K562 (cell line): ENCODE measurements around the gene HMGXB3. TPM values are rescaled to one million over a fixed set of nuclear protein-coding genes. Genes with fewer than 3 reads are reported as not detected.

Source experiments
- ATAC-seq: fragments of 200-7000 bp; cut with Tn5 transposase; 3 replicates; pipeline ENCODE4 v1.9.1; 2020; ENCODE audit warnings: moderate library complexity
- BruUV-seq: library from RNA; stranded (reverse); fragments of 400-500 nt; replicated peaks from 2 replicates; lab custom pipeline; 2021; lab: Mats Ljungman, UMichigan
- CTCF ChIA-PET: fragments of 300-600 bp; formaldehyde crosslinking; extraction: SDS; loops from one replicate; lab custom pipeline; 2021; ENCODE audit warnings: low intra/inter-chr PET ratio; lab: Yijun Ruan, JAX
- POLR2A ChIA-PET: fragments of 300-600, 350-650 bp; sonication (Branson Sonifier 250); formaldehyde crosslinking; extraction: SDS; loops from one replicate; lab custom pipeline; 2021; ENCODE audit warnings: antibody characterized with exemption, inconsistent platforms; lab: Yijun Ruan, JAX
- DNase-seq, 4 experiments: peaks; one replicate each; pipeline versions ENCODE4 v3.0.0 to v3.0.0-alpha.2; 2011 to 2018; ENCODE audit warnings: low spot score in 3 of 4, mixed read lengths in 3 of 4; ENCODE audit errors: extremely low read depth in 1 of 4
- FAIRE-seq: peaks from 2 replicates; lab custom pipeline; 2011; peaks lifted over from hg19 to GRCh38; lab: Jason Lieb, UNC
- H2AFZ ChIP-seq: 2 replicates; pipeline ENCODE4 v1.6.0; 2011; ENCODE audit warnings: low read depth, low read length, control low read depth, inconsistent platforms
- H3K27ac ChIP-seq: fragments of 200-600 bp; 3 replicates; pipeline ENCODE4 v1.8.0; 2011; ENCODE audit warnings: low read depth, mild to moderate bottlenecking, control low read depth, inconsistent platforms, low read length, moderate library complexity, mixed read lengths; ENCODE audit errors: extremely low read depth
- H3K27me3 ChIP-seq, 2 experiments: fragments of 300-600 bp in 1 of 2; 2 replicates in 1 of 2; 3 replicates in 1 of 2; pipeline versions ENCODE4 v1.6.0 to v1.8.0; 2011; ENCODE audit warnings: inconsistent platforms in 2 of 2, low read length in 2 of 2, mild to moderate bottlenecking in 1 of 2, mixed read lengths in 1 of 2, moderate library complexity in 1 of 2; ENCODE audit not compliant: control insufficient read depth in 2 of 2, insufficient read depth in 2 of 2
- H3K36me3 ChIP-seq: fragments of 300-600 bp; 3 replicates; pipeline ENCODE4 v1.8.0; 2011; ENCODE audit warnings: mild to moderate bottlenecking, low read length, inconsistent platforms; ENCODE audit not compliant: control insufficient read depth, insufficient read depth
- H3K4me1 ChIP-seq, 2 experiments: fragments of 200-600 bp in 1 of 2; replicated peaks in 1 of 2; 2 replicates in 1 of 2; 3 replicates in 1 of 2; pipeline versions ENCODE4 v1.5.1 to v1.8.0; 2011; ENCODE audit warnings: inconsistent platforms in 2 of 2, low read length in 2 of 2, mild to moderate bottlenecking in 1 of 2, mixed read lengths in 1 of 2, moderate library complexity in 1 of 2; ENCODE audit not compliant: control insufficient read depth in 2 of 2, insufficient read depth in 2 of 2
- H3K4me2 ChIP-seq: 2 replicates; pipeline ENCODE4 v1.6.1; 2011; ENCODE audit warnings: low read length, control low read depth, inconsistent platforms, mixed read lengths; ENCODE audit not compliant: insufficient read depth
- H3K4me3 ChIP-seq: fragments of 200-600 bp; sonication (generic), shearing (Covaris generic); 2 replicates; pipeline ENCODE4 v1.5.1; 2016; ENCODE audit warnings: control low read depth, inconsistent platforms
- H3K79me2 ChIP-seq: fragments of 200-600 bp; 3 replicates; pipeline ENCODE4 v1.8.0; 2011; ENCODE audit warnings: low read length, inconsistent platforms; ENCODE audit not compliant: control insufficient read depth, insufficient read depth
- H3K9ac ChIP-seq, 2 experiments: 2 replicates each; pipeline versions ENCODE4 v1.6.0 to v1.6.1; 2011; ENCODE audit warnings: low read depth in 2 of 2, low read length in 2 of 2, control low read depth in 1 of 2, inconsistent platforms in 1 of 2, mild to moderate bottlenecking in 1 of 2, mixed read lengths in 1 of 2; ENCODE audit not compliant: insufficient read depth in 1 of 2
- H3K9me1 ChIP-seq: one replicate; pipeline ENCODE4 v1.6.0; 2011; ENCODE audit warnings: inconsistent platforms, mild to moderate bottlenecking, low read length, moderate library complexity; ENCODE audit not compliant: control insufficient read depth, insufficient read depth
- H3K9me3 ChIP-seq: replicated peaks from 2 replicates; pipeline ENCODE4 v1.5.1; 2011; ENCODE audit warnings: low read depth, low read length, inconsistent platforms; ENCODE audit not compliant: control insufficient read depth, insufficient read depth
- H4K20me1 ChIP-seq: replicated peaks from 2 replicates; pipeline ENCODE4 v1.6.1; 2011; ENCODE audit warnings: low read length, inconsistent platforms, mixed read lengths; ENCODE audit not compliant: control insufficient read depth, insufficient read depth
- ESRRB ChIP-seq: fragments of 250-450 bp; sonication (Bioruptor Pico); IDR thresholded peaks from 2 replicates; pipeline ENCODE4 v1.5.0; 2020; ENCODE audit warnings: mild to moderate bottlenecking, moderate library complexity, borderline replicate concordance
- EZH2 ChIP-seq: IDR thresholded peaks from 2 replicates; pipeline ENCODE4 v1.6.1; 2012; ENCODE audit warnings: low read depth, mild to moderate bottlenecking, inconsistent platforms, low read length, borderline replicate concordance
- GABPB1 ChIP-seq: sonication (generic); formaldehyde crosslinking; IDR thresholded peaks from 2 replicates; pipeline ENCODE4 v1.8.0; 2022; ENCODE audit warnings: mild to moderate bottlenecking, missing genetic modification reagents
- JUNB ChIP-seq: fragments of 450-650 bp; formaldehyde crosslinking; conservative IDR thresholded peaks from 2 replicates; pipeline ENCODE4 v1.4.0; 2020; ENCODE audit warnings: mild to moderate bottlenecking
- LCOR ChIP-seq: sonication (generic); formaldehyde crosslinking; IDR thresholded peaks from 2 replicates; pipeline ENCODE4 v1.8.0; 2022; ENCODE audit warnings: mild to moderate bottlenecking, missing genetic modification reagents
- MTA1 ChIP-seq: fragments of 450-650 bp; IDR thresholded peaks from 2 replicates; pipeline ENCODE4 v1.6.1; 2017; ENCODE audit warnings: borderline replicate concordance
- MXI1 ChIP-seq: IDR thresholded peaks from 2 replicates; pipeline ENCODE4 v1.6.1; 2011; ENCODE audit warnings: low read depth, mild to moderate bottlenecking, improper control_type of control experiment, low read length
- NR3C1 ChIP-seq: sonication (generic); formaldehyde crosslinking; IDR thresholded peaks from 2 replicates; pipeline ENCODE4 v1.8.1; 2022; ENCODE audit warnings: missing genetic modification reagents
- PPARD ChIP-seq: fragments of 250-450 bp; sonication (Bioruptor Pico); IDR thresholded peaks from 2 replicates; pipeline ENCODE4 v1.8.0; 2022; ENCODE audit warnings: inconsistent platforms, mild to moderate bottlenecking, moderate library complexity
- YY1 ChIP-seq, 3 experiments: IDR thresholded peaks; 2 replicates each; pipeline ENCODE4 v1.6.1; 2011; ENCODE audit warnings: low read length in 2 of 3, mild to moderate bottlenecking in 2 of 3, moderate library complexity in 2 of 3, borderline replicate concordance in 1 of 3, control low read depth in 1 of 3, low read depth in 1 of 3; ENCODE audit not compliant: insufficient read depth in 3 of 3, insufficient replicate concordance in 2 of 3, control insufficient read depth in 1 of 3, insufficient read length in 1 of 3; ENCODE audit errors: extremely low read depth in 1 of 3
- ZHX1 ChIP-seq: fragments of 150-350 bp; conservative IDR thresholded peaks from 2 replicates; pipeline ENCODE4 v1.6.1; 2014; ENCODE audit warnings: low read length
- ZNF76 ChIP-seq: fragments of 250-450 bp; sonication (Bioruptor Pico); IDR thresholded peaks from 2 replicates; pipeline ENCODE4 v1.4.0; 2020; ENCODE audit warnings: mild to moderate bottlenecking, moderate library complexity, borderline replicate concordance
- ZNF766 ChIP-seq: fragments of 200-800 bp; sonication (Bioruptor generic); conservative IDR thresholded peaks from 2 replicates; pipeline ENCODE4 v1.6.1; 2016; ENCODE audit warnings: missing genetic modification characterization, missing compliant biosample characterization
- ZNF830 ChIP-seq: fragments of 250-450 bp; sonication (Bioruptor Pico); IDR thresholded peaks from 2 replicates; pipeline ENCODE4 v1.5.0; 2021; ENCODE audit warnings: mild to moderate bottlenecking
- WGBS: fragments of 100-300 bp; shearing (Covaris generic); methylation state at CpG from one replicate; pipeline ENCODE4 v1.1.6; 2016; ENCODE audit warnings: low coverage, mixed read lengths; ENCODE audit not compliant: insufficient coverage; ENCODE audit errors: missing lambda C conversion rate; 5-methylcytosine and 5-hydroxymethylcytosine counted together
- in situ Hi-C: fragments of 300-500 bp; cut with MboI; formaldehyde crosslinking; loops from 4 replicates; pipeline ENCODE4 v1.15.0; 2018; ENCODE audit warnings: inconsistent platforms, mixed read lengths
- intact Hi-C: fragments of 100-400 bp; cut with micrococcal nuclease; formaldehyde crosslinking; loops from 2 replicates; pipeline ENCODE4 v1.14.2; 2022
- polyA plus RNA-seq, 8 experiments: library from polyadenylated mRNA; depleted of rRNA in 4 of 8; stranded (reverse) in 5 of 8; unstranded in 3 of 8; fragments of >200 nt; fragmentation: Nextera tagmentation in 2 of 8; fragmentation: Illumina TruSeq in 1 of 8; extraction: Ambion mirVana in 2 of 8; extraction: Trizol in 1 of 8; gene quantifications; 2 replicates each; pipeline versions ENCODE4 v1.2.1 to v1.2.3, GENCODE V29; 2011 to 2014; ENCODE audit warnings: inconsistent platforms in 1 of 8, missing spikeins in 1 of 8
- total RNA-seq, 7 experiments: library from RNA; depleted of rRNA in 6 of 7; stranded (reverse); fragments of >200 nt in 6 of 7; fragmentation: Illumina TruSeq in 2 of 7; extraction: Trizol in 2 of 7; gene quantifications; 2 replicates each; pipeline versions ENCODE4 v1.2.1 to v1.2.3, GENCODE V29; 2011 to 2021; ENCODE audit warnings: low replicate concordance in 1 of 7
- TF ChIP-seq, protein P1 (sequence below): sonication (generic); formaldehyde crosslinking; IDR thresholded peaks from 2 replicates; pipeline ENCODE4 v1.8.0; 2022; ENCODE audit warnings: mild to moderate bottlenecking, missing genetic modification reagents
- TF ChIP-seq, protein P2 (sequence below): sonication (generic); formaldehyde crosslinking; IDR thresholded peaks from 2 replicates; pipeline ENCODE4 v1.8.0; 2022; ENCODE audit warnings: mild to moderate bottlenecking, missing genetic modification reagents

Gene HMGXB3
- total and polyA plus RNA-seq, 9 of the 15 experiments (the other 6 are each of a cell fraction or from before 2014, with no cell fraction given), result 1.8 to 44.1 (median 32.2) TPM

- H4K20me1 ChIP-seq, result no peaks in the 10 kb centered on the region
- ATAC-seq (no peak), FAIRE-seq (no peak), DNase-seq (no peak)
- H3K4me2 ChIP-seq, result no peak overlapping the region
- BruUV-seq, result no TSS peak
- CTCF ChIA-PET, result no interaction called here
- H3K9me3 ChIP-seq, result no peaks in the 10 kb centered on the region
- no peaks in the 10 kb centered on the region for H3K36me3 ChIP-seq
- H3K4me3 ChIP-seq, result no peak overlapping the region
- peaks cover 4 to 13% of the 10 kb centered on the region in 2 experiments; a peak in 4 of 5 replicates for H3K4me1 ChIP-seq
- POLR2A ChIA-PET, result interaction anchor here (1.4 kb wide), 1 partner anchor 20 kb away, joined by 4 read pairs; no protein-coding TSS in a partner anchor
- H2AFZ ChIP-seq, result no peak overlapping the region
- no peak overlapping the region for H3K9ac ChIP-seq
- intact Hi-C loops (no loop called here), in situ Hi-C loops (no loop called here)
- no peaks in the 10 kb centered on the region for H3K9me1 ChIP-seq
- H3K27ac ChIP-seq, result no peak overlapping the region
- WGBS, result 68% methylated on average over 6 of the region's 6 CpGs
- no peaks in the 10 kb centered on the region for H3K79me2 ChIP-seq
- H3K27me3 ChIP-seq, result no peaks in the 10 kb centered on the region
- TF ChIP-seq PPARD (CRISPR knock-in tag), result no peak
- no peak for TF ChIP-seq YY1 (IDR thresholded peaks at IDR 0.05; ENCODE audit: borderline replicate concordance in 1 of 3, control insufficient read depth in 1 of 3, extremely low read depth in 1 of 3, insufficient read depth in 3 of 3, insufficient read length in 1 of 3, insufficient replicate concordance in 2 of 3, low read depth in 1 of 3, low read length in 2 of 3)
- TF ChIP-seq NR3C1 (CRISPR knock-in tag), result no peak
- TF ChIP-seq MXI1, result no peak
- TF ChIP-seq LCOR (CRISPR knock-in tag), result no peak
- TF ChIP-seq, protein P1, sequence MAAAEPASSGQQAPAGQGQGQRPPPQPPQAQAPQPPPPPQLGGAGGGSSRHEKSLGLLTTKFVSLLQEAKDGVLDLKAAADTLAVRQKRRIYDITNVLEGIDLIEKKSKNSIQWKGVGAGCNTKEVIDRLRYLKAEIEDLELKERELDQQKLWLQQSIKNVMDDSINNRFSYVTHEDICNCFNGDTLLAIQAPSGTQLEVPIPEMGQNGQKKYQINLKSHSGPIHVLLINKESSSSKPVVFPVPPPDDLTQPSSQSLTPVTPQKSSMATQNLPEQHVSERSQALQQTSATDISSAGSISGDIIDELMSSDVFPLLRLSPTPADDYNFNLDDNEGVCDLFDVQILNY (CRISPR knock-in tag), result no peak
- no peak for TF ChIP-seq ZNF830 (CRISPR knock-in tag)
- no peak for TF ChIP-seq ZNF766 (CRISPR knock-in tag)
- no peak for TF ChIP-seq JUNB (CRISPR knock-in tag)
- TF ChIP-seq GABPB1 (CRISPR knock-in tag), result no peak
- TF ChIP-seq MTA1, result no peak
- no peak for TF ChIP-seq ZHX1
- no peak for TF ChIP-seq EZH2
- TF ChIP-seq, protein P2, sequence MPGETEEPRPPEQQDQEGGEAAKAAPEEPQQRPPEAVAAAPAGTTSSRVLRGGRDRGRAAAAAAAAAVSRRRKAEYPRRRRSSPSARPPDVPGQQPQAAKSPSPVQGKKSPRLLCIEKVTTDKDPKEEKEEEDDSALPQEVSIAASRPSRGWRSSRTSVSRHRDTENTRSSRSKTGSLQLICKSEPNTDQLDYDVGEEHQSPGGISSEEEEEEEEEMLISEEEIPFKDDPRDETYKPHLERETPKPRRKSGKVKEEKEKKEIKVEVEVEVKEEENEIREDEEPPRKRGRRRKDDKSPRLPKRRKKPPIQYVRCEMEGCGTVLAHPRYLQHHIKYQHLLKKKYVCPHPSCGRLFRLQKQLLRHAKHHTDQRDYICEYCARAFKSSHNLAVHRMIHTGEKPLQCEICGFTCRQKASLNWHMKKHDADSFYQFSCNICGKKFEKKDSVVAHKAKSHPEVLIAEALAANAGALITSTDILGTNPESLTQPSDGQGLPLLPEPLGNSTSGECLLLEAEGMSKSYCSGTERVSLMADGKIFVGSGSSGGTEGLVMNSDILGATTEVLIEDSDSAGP (CRISPR knock-in tag), result no peak
- TF ChIP-seq ESRRB (CRISPR knock-in tag), result no peak
- TF ChIP-seq ZNF76 (CRISPR knock-in tag), result no peak
Observed at GRCh38 chr5:149954798-149955197, 45.7 kb upstream of the HMGXB3 start.
